AG10803 (cell line): Measurements from ENCODE around the gene ARHGAP26.

Source experiments
- DNase-seq: peaks from one replicate; pipeline ENCODE4 v3.0.0; 2010; ENCODE audit warnings: low read depth
- H3K4me3 ChIP-seq: 2 replicates; pipeline ENCODE4 v1.5.1; 2011; ENCODE audit warnings: mild to moderate bottlenecking, low read length, control low read depth
- CTCF ChIP-seq: conservative IDR thresholded peaks from 2 replicates; pipeline ENCODE4 v1.5.1; 2011; ENCODE audit warnings: mild to moderate bottlenecking, low read length, control low read depth, inconsistent platforms

Gene ARHGAP26

GRCh38 chr5:143164557-143164956, 394.4 kb downstream of the ARHGAP26 start:
- TF ChIP-seq CTCF, result no peak
- no peak overlapping the region for H3K4me3 ChIP-seq
- DNase-seq, result no peak

GRCh38 chr5:143165049-143165880, 395.1 kb downstream of the ARHGAP26 start:
- no peak for TF ChIP-seq CTCF
- no peak for DNase-seq
- H3K4me3 ChIP-seq, result no peak overlapping the region

- DNase-seq, result no peak
- no peak for TF ChIP-seq CTCF
Observed at GRCh38 chr5:143166090-143166489, 395.9 kb downstream of the ARHGAP26 start.

DNA sequence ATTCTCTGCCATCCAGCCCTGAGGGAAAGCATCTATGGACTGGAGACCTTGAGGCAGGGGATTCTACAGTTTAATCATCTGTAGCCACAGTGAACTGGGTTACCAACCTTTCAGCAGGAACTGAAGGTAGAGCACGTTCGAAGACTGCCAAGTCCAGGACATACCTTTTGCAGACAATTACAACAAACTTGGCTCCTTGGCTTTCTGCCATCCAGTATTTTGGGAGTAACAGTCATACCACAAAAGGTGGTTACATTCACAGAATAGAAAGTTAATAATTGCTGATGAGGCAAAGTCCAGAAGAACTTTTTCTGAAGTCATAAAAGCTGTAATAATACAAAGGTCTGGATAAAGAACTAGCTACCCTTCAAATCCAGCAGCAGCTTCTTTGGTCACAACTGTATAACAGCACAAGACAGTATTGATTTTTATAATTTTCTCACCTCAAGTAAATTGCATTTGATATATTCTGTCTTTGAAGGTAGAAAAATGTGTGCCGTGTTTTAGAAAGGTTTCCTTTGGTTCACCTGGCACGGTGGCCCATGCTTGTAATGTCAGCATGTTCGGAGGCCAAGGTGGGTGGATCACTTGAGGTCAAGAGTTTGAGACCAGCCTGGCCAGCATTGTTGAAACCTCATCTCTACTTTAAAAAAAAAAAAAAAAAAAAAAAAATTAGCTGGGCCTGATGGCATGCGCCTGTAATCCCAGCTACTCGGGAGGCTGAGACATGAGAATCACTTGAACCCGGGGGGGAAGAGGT, 396.7 kb downstream of the ARHGAP26 start:
- TF ChIP-seq CTCF, result no peak
- DNase-seq, result no peak
- no peak overlapping the region for H3K4me3 ChIP-seq

More at GRCh38 chr5:143166090-143166489, 395.9 kb downstream of the ARHGAP26 start:
- H3K4me3 ChIP-seq, result no peak overlapping the region

- TF ChIP-seq CTCF, result no peak
- DNase-seq, result peak; percentile 95
- no peak overlapping the region for H3K4me3 ChIP-seq
Observed at GRCh38 chr5:143168171-143168741, 398.1 kb downstream of the ARHGAP26 start.

GRCh38 chr5:143168921-143169810, 399.0 kb downstream of the ARHGAP26 start:
- TF ChIP-seq CTCF, result no peak
- no peak for DNase-seq
- no peak overlapping the region for H3K4me3 ChIP-seq
